ENCODE measurements around the gene SLC16A8. TPM values are rescaled to one million over a fixed set of nuclear protein-coding genes. Genes with fewer than 3 reads are reported as not detected.

Gene SLC16A8
- total RNA-seq, 1 donor = under 0.01 TPM

GRCh38 chr22:38114484-38115398, 30.8 kb upstream of the SLC16A8 start:
- peak; percentile 47 to 74 (median 69) for DNase-seq (ENCODE audit: low read depth in 2 of 3, low spot score in 2 of 3)

GRCh38 chr22:38112381-38112780, 28.4 kb upstream of the SLC16A8 start:
- DNase-seq (ENCODE audit: low read depth in 2 of 3, low spot score in 2 of 3) = no peak

GRCh38 chr22:38111925-38112355, 28.0 kb upstream of the SLC16A8 start:
- DNase-seq (ENCODE audit: low read depth in 2 of 3, low spot score in 2 of 3) = no peak

- no peak for DNase-seq (ENCODE audit: low read depth in 2 of 3, low spot score in 2 of 3)
Measured at GRCh38 chr22:38110863-38111852, 27.2 kb upstream of the SLC16A8 start.

- no peak for DNase-seq (ENCODE audit: low read depth in 2 of 3, low spot score in 2 of 3)
Measured at GRCh38 chr22:38110008-38110862, 26.3 kb upstream of the SLC16A8 start, which contains the start of gene BAIAP2L2. Gene BAIAP2L2 (minus strand): TSS chr22:38110684. CDS start chr22:38110525, 159 bp downstream.

- DNase-seq (ENCODE audit: low read depth in 2 of 3, low spot score in 2 of 3) = peak in 2 of 3 donors; percentile 27 to 64
Measured at GRCh38 chr22:38109371-38110001, 25.5 kb upstream of the SLC16A8 start.

- DNase-seq (ENCODE audit: low read depth in 2 of 3, low spot score in 2 of 3) = peak in 1 of 3 donors; percentile 30
Measured at GRCh38 chr22:38108561-38109319, 24.8 kb upstream of the SLC16A8 start.

- no peak for DNase-seq (ENCODE audit: low read depth in 2 of 3, low spot score in 2 of 3)
Measured at GRCh38 chr22:38107692-38108515, 23.9 kb upstream of the SLC16A8 start.

- DNase-seq (ENCODE audit: low read depth in 2 of 3, low spot score in 2 of 3) = no peak
Measured at GRCh38 chr22:38106814-38107578, 23.0 kb upstream of the SLC16A8 start.

GRCh38 chr22:38104084-38104483, 20.1 kb upstream of the SLC16A8 start:
- DNase-seq (ENCODE audit: low read depth in 2 of 3, low spot score in 2 of 3) = peak in 1 of 3 donors; percentile 17

- DNase-seq (ENCODE audit: low read depth in 2 of 3, low spot score in 2 of 3) = no peak
Measured at GRCh38 chr22:38103641-38104040, 19.7 kb upstream of the SLC16A8 start.

- DNase-seq (ENCODE audit: low read depth in 2 of 3, low spot score in 2 of 3) = no peak
Measured at GRCh38 chr22:38098410-38099249, 14.6 kb upstream of the SLC16A8 start.

GRCh38 chr22:38097557-38098409, 13.8 kb upstream of the SLC16A8 start:
- no peak for DNase-seq (ENCODE audit: low read depth in 2 of 3, low spot score in 2 of 3)

GRCh38 chr22:38097058-38097457, 13.1 kb upstream of the SLC16A8 start:
- no peak for DNase-seq (ENCODE audit: low read depth in 2 of 3, low spot score in 2 of 3)

- no peak for DNase-seq (ENCODE audit: low read depth in 2 of 3, low spot score in 2 of 3)
Measured at GRCh38 chr22:38089474-38089851, 5.5 kb upstream of the SLC16A8 start.
